Stomach (tissue), 9 donors: Measurements from ENCODE around the gene DCST1. TPM values are rescaled to one million over a fixed set of nuclear protein-coding genes. Genes with fewer than 3 reads are reported as not detected.
A peak's percentile ranks its signal among the peaks of the same experiment; 100 is the strongest.

ENCODE experiments used
- DNase-seq, 2 donors: peaks; one replicate each; pipeline versions ENCODE4 v3.0.0 to v3.0.0-alpha.2; 2013 to 2019
- H3K27ac ChIP-seq, 5 donors: fragments of 200-600 bp in 4 of 5; sonication (generic) in 4 of 5; one replicate each; pipeline ENCODE4 v1.5.1; 2013 to 2019; ENCODE audit warnings: mild to moderate bottlenecking in 1 of 5, moderate library complexity in 1 of 5
- H3K27me3 ChIP-seq, 3 donors: fragments of 200-600 bp; sonication (generic); one replicate each; pipeline ENCODE4 v1.5.1; 2017 to 2019; ENCODE audit warnings: mixed run types in 1 of 3
- H3K36me3 ChIP-seq, 4 donors: fragments of 200-600 bp; sonication (generic); 1 replicate in 3 of 4; 2 replicates in 1 of 4; pipeline ENCODE4 v1.5.1; 2016 to 2019
- H3K4me1 ChIP-seq, 4 donors: fragments of 200-600 bp; sonication (generic); one replicate each; pipeline ENCODE4 v1.5.1; 2016 to 2019
- H3K4me3 ChIP-seq, 4 donors: fragments of 200-600 bp; sonication (generic) in 3 of 4; one replicate each; pipeline ENCODE4 v1.5.1; 2016 to 2019; ENCODE audit warnings: mild to moderate bottlenecking in 1 of 4
- H3K9me3 ChIP-seq, 4 donors: fragments of 200-600 bp; sonication (generic); one replicate each; pipeline ENCODE4 v1.5.1; 2016 to 2019
- CTCF ChIP-seq, 7 experiments: fragments of 450-650 bp in 4 of 7; fragments of 200-600 bp in 3 of 7; sonication (generic) in 3 of 7; IDR thresholded peaks; one replicate each; pipeline ENCODE4 v1.5.1; 2016 to 2019; ENCODE audit warnings: antibody characterized with exemption in 7 of 7, control low read depth in 2 of 7, mild to moderate bottlenecking in 1 of 7
- EP300 ChIP-seq: sonication (generic); formaldehyde crosslinking; IDR thresholded peaks from one replicate; pipeline ENCODE4 v1.6.1; 2017; ENCODE audit warnings: antibody characterized with exemption
- POLR2A ChIP-seq, 4 donors: fragments of 450-650 bp; IDR thresholded peaks; one replicate each; pipeline ENCODE4 v1.6.1; 2016; ENCODE audit warnings: antibody characterized with exemption in 4 of 4, control low read depth in 2 of 4, mild to moderate bottlenecking in 1 of 4, moderate library complexity in 1 of 4
- POLR2AphosphoS5 ChIP-seq, 3 donors: sonication (generic); formaldehyde crosslinking; IDR thresholded peaks; one replicate each; pipeline ENCODE4 v1.6.1; 2016; ENCODE audit warnings: antibody characterized with exemption in 3 of 3
- WGBS, 5 donors: extraction: QIAGEN DNeasy Blood & Tissue Kit in 3 of 5; methylation state at CpG; one replicate each; pipeline versions ENCODE4 v1.1.5 to v1.1.7; 2013 to 2018; 5-methylcytosine and 5-hydroxymethylcytosine counted together
- intact Hi-C: fragments of 100-400 bp; cut with DNase I; formaldehyde crosslinking; loops from one replicate; pipeline ENCODE4 v1.15.1; 2023; ENCODE audit warnings: low total_unique reads
- polyA plus RNA-seq, 3 donors: library from polyadenylated mRNA; stranded (reverse); fragments of 200-250 nt; gene quantifications; one replicate each; pipeline ENCODE4 v1.2.3, GENCODE V29; 2013
- total RNA-seq, 5 donors: library from RNA; depleted of rRNA; stranded (reverse); fragments of >200 nt; gene quantifications; one replicate each; pipeline versions ENCODE4 v1.1.0 to v1.2.3, GENCODE V29; 2014 to 2016
- donor health status: healthy with polysubstance abuse.
- donor health status: Bipolar disorder and iron deficiency.
- donor health status: healthy.

The DCST1 gene
- total and polyA plus RNA-seq, 8 donors = 0.13 to 0.89 (median 0.18) TPM; not detected in 5

- Histone ChIP-seq H3K36me3 (peaks cover 28 to 53% (median 44%) of the 10 kb centered on the region in 4 donors), H3K27ac (peak overlapping the region; percentile 64 to 100 (median 99)), H3K4me3 (peak overlapping the region in 1 of 4 donors; percentile 47), H3K9me3 (no peaks in the 10 kb centered on the region), H3K4me1 (peaks cover 78 to 100% (median 95%) of the 10 kb centered on the region in 4 donors), H3K27me3 (no peaks in the 10 kb centered on the region)
- DNase-seq = peak; percentile 70 to 91
- TF ChIP-seq EP300 (no peak), POLR2AphosphoS5 (IDR thresholded peaks at IDR 0.05) (no peak), POLR2A (IDR thresholded peaks at IDR 0.05) (no peak)
- intact Hi-C loops = loop anchor here (10.0 kb wide), 1 partner anchor 47 kb away; the partner anchor contains the start of gene PYGO2
- 12 to 32% (median 15%) methylated on average over 9 of the region's 9 CpGs for WGBS, 5 donors
These were observed 21.5 kb upstream of the DCST1 start for GRCh38 chr1:155012026-155012546.

GRCh38 chr1:155012776-155013602 lies 20.6 kb upstream of the DCST1 start:
- DNase-seq = no peak
- Histone ChIP-seq H3K36me3 (peaks cover 28 to 53% (median 44%) of the 10 kb centered on the region in 4 donors), H3K27ac (peak overlapping the region; percentile 63 to 100 (median 99)), H3K9me3 (no peaks in the 10 kb centered on the region), H3K27me3 (no peaks in the 10 kb centered on the region), H3K4me1 (peaks cover 75 to 98% (median 95%) of the 10 kb centered on the region in 4 donors), H3K4me3 (peak overlapping the region in 1 of 4 donors; percentile 47)
- WGBS, 5 donors = 38 to 67% (median 45%) methylated on average over 3 of the region's 3 CpGs
- no peak for TF ChIP-seq CTCF (IDR thresholded peaks at IDR 0.05)
- TF ChIP-seq EP300 = no peak
- TF ChIP-seq POLR2AphosphoS5 (IDR thresholded peaks at IDR 0.05) = no peak
- TF ChIP-seq POLR2A (IDR thresholded peaks at IDR 0.05) = no peak
- intact Hi-C loops = loop anchor here (10.0 kb wide), 1 partner anchor 48 kb away; the partner anchor contains the start of gene PYGO2

- peaks cover 28 to 56% (median 44%) of the 10 kb centered on the region in 4 donors for H3K36me3 ChIP-seq
- peak in 1 of 2 donors; percentile 32 for DNase-seq
- no peaks in the 10 kb centered on the region for H3K27me3 ChIP-seq
- intact Hi-C loops = loop anchor here (10.0 kb wide), 1 partner anchor 49 kb away; the partner anchor contains the start of gene PYGO2
- H3K4me3 ChIP-seq = peak overlapping the region in 1 of 4 donors; percentile 3
- TF ChIP-seq POLR2AphosphoS5 (IDR thresholded peaks at IDR 0.05) (no peak), CTCF (IDR thresholded peaks at IDR 0.05) (no peak), EP300 (no peak), POLR2A (IDR thresholded peaks at IDR 0.05) (no peak)
- 26 to 39% (median 33%) methylated on average over 6 to 8 of the region's 8 CpGs for WGBS, 5 donors
- peak overlapping the region; percentile 63 to 100 (median 99) for H3K27ac ChIP-seq
- no peaks in the 10 kb centered on the region for H3K9me3 ChIP-seq
- peaks cover 73 to 98% (median 96%) of the 10 kb centered on the region in 4 donors for H3K4me1 ChIP-seq
These were observed 20.0 kb upstream of the DCST1 start for GRCh38 chr1:155013632-155014031.

GRCh38 chr1:155014709-155015508 lies 18.7 kb upstream of the DCST1 start:
- peak overlapping the region in 4 of 5 donors; percentile 83 to 100 (median 99) for H3K27ac ChIP-seq
- TF ChIP-seq POLR2A (IDR thresholded peaks at IDR 0.05) (no peak), POLR2AphosphoS5 (IDR thresholded peaks at IDR 0.05) (no peak), CTCF (IDR thresholded peaks at IDR 0.05) (no peak), EP300 (no peak)
- H3K27me3 ChIP-seq = no peaks in the 10 kb centered on the region
- peaks cover 61 to 94% (median 86%) of the 10 kb centered on the region in 4 donors for H3K4me1 ChIP-seq
- no peaks in the 10 kb centered on the region for H3K9me3 ChIP-seq
- H3K4me3 ChIP-seq = no peak overlapping the region
- H3K36me3 ChIP-seq = peaks cover 28 to 56% (median 44%) of the 10 kb centered on the region in 4 donors
- intact Hi-C loops = loop anchor here (10.0 kb wide), 1 partner anchor 50 kb away; the partner anchor contains the start of gene PYGO2
- 84 to 92% (median 88%) methylated on average over 17 to 31 of the region's 31 CpGs for WGBS, 5 donors
- DNase-seq = no peak
